NCI-H526 treated with DMSO at 0.1 percent for 48 hours (cell line): ENCODE measurements around the gene KCNH8.
"Not testable (repeated sequence)": the region's sequence is repeated elsewhere in the genome, so short reads cannot be mapped to it uniquely, and the experiment has no call there.

Experiments
- DNase-seq: peaks from one replicate; lab custom pipeline; 2025; lab: John Stamatoyannopoulos, UW

KCNH8 gene

DNA sequence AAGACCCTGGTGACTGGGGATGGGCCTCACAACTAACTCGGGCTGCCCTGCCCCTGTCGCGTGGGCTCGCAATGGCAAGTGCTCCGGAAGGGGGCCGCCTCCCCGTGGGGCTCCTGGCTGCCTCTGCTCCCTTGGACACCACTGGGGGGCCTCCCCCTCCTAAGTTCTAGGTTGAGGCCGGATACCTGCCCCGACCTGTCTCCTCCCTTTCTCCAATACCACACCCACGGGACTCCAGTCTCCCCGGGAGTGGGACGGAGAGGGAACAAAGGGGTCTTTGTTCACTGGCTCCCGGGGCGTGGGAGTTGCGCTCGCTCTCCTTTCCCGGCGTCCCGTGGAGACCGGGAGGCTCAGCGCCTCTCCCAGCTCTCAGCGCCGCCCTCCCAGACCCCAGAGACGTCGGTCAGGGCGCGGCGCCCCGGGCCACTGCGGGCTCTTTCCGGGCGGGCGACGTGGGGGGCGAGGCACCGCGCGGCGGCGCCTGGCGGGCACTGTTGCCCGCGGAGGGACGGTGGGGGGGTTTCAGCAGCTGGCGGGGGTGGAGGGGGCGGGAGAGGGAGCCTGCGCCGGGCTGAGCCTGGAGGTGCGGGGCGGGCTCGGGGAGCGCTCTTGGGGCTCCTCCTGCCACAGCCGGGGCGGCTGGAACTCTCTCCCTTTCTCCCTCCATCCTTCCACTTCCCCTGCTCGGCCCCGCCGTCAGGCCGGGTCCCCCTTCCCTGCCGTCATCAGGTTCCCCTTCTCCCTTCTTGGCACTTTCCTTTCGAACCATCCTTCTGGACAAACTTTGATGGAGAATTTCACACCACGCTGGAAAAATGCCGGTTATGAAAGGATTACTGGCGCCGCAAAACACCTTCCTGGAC lies at the start of gene KCNH8:
TSS of gene KCNH8 (plus strand) at position 606 of the 863 bp plus-strand sequence. CDS start at position 816, 210 bp downstream.
- peak; percentile 72 for DNase-seq

DNA sequence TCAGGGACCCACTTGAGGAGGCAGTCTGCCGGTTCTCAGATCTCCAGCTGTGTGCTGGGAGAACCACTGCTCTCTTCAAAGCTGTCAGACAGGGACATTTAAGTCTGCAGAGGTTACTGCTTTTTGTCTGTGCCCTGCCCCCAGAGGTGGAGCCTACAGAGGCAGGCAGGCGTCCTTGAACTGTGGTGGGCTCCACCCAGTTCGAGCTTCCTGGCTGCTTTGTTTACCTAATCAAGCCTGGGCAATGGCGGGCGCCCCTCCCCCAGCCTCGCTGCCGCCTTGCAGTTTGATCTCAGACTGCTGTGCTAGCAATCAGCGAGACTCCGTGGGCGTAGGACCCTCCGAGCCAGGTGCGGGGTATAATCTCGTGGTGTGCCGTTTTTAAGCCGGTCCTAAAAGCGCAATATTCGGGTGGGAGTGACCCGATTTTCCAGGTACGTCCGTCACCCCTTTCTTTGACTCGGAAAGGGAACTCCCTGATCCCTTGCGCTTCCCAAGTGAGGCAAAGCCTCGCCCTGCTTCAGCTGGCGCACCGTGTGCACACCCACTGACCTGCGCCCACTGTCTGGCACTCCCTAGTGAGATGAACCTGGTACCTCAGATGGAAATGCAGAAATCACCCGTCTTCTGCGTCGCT lies 45.5 kb upstream of the KCNH8 start:
- not testable (repeated sequence) for DNase-seq

DNA sequence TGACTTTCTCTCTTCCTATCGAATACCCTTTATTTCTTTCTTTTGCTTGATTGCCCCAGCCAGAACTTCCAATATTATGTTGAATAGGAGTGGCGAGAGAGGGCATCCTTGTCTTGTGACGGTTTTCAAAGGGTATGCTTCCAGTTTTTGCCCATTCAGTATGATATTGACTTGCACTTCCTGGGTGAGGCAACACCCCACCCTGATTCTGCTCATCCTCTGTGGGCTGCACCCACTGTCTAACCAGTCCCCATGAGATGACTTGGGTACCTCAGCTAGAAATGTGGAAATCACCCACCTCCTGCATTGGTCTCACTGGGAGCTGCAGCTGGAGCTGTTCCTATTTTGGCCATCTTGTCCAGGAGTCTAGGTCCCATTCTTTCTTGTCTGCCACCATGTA lies 44.8 kb upstream of the KCNH8 start:
- DNase-seq = no peak

DNA sequence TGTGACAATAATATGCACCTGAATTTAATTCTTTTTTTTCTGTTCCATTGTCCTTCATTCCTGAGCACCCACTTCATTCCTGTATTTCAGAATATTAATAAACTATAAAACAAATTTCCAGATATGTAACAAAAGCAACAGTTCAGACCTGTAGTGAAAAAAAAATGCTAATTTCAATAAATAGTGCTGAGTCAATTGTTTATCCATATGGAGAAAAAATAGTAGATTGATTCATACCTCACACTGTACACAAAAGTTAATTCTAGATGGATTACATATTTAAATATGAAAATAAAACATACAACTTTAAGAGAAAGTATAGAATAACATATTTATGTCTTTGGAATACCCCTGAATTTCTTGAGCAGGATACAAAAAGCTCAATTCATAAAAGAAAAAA lies 43.9 kb upstream of the KCNH8 start:
- no peak for DNase-seq

DNA sequence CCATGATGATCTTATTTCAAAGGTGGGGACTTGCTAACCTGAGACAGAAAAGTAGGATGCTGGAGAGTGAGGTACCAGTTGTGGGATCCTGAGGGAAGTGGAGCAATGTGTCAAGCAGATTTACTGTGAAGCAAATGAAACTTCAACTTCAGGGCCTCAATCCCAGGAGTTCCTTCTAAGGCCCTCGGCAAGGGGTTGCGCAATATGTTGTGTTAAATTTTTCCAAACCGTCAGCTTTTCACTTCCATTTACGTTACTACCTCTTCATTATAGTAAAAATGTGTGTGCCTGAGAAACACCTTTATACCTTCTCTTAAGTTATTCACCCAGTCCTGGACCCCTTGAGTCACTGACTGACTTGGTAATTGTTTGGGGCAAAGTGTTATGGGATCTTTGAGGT lies 42.5 kb upstream of the KCNH8 start:
- DNase-seq = no peak

DNA sequence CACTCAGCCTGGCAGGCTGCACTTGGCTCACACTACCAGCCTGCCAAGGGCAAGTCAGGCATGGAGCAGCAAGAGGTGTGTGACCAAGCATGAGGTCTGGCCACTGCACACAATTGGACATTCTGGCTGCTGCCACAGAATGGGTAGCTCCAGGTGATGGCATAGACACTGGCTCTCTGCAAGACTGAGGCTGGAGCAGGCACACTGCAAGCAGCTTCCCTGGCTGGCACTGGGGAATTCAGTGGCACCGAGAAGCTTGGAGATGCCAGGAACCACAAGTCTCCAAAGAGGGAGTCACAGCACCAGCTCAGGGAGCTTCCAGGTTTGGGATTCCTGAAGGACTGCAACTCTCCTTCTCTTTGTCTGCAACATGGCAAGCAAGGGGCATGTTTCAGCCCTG lies 42.0 kb upstream of the KCNH8 start:
- DNase-seq = no peak

DNA sequence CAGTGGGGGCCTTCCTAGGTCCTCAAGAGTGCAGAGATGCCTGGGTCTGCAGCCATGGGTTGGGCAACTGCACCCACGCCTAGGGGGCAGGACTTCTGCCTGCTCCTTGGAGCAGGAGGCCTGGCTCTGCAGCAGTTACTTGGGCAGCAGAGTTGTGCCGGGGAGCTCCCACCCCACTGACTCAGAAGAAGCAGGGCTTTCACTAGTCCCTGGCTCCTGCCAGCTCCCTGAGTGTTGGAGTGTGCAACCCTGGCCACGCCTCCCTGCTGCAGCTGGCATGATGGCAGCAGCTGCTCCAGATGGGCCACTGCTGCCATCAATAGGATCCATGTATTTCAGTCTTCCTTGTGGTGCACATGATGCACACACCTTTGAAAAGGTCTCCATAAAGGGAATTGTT lies 40.6 kb upstream of the KCNH8 start:
- DNase-seq = no peak

DNA sequence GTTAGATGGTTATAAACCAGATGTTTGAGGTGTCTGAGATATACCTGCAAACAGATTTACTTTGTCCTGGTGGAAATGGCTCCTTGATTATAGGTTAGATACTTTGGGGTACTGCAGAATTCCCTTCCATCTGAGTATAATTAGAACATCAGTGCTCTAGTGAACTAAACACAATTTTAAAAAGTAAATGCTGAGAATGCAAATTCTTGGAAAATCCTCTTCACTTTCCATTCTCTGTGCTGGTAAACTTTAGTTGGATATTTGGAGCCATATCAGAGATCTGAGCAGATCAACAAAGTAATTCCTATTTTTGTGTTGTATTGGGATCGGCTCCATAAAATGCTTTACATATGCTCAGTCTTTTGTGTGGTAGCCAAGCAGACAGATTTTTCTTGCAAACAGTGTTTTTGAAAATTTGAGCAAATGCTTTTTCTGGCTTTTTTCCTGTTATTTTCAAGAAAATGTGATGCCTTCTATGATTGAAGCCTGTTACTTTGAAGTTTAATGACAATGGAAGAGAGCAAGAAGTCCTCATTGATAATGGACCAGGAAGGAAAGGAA lies 37.9 kb upstream of the KCNH8 start:
- no peak for DNase-seq

DNA sequence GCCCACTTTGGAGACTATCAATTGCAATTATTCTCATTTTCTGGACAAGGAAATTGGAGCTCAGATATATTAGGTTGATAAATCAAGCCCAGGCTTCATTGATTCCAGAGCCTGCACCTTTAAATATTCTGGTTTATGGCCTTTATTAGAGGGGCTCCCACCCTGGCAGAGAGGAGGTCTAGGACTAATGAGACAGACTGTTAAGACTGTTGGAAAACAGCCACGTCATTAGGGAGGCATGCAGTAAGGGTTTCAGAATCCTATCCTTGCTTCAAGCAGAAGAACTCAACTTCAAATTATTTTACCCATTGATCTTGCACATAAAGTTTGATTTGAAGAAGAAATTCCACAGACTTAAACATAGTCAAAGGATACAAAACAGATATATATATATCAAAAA lies 33.8 kb upstream of the KCNH8 start:
- DNase-seq = no peak

DNA sequence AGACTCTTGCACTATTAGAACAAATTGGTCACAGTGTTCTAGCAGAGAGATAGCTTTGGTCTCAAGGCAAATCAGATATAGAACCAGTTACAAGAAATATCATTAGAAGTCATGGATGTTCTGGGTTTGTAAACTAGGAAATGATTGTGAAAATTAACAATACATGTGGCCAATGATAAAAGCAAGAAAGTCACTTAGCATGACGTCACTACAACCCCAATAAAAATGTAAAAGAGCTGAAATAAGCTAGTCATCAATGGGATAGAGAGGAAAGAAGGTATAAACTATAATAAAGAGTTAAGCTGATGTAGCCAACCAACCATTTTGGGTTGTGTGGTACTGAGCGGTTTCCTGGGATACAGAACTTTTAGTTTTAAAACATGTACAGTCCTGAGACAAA lies 32.1 kb upstream of the KCNH8 start:
- no peak for DNase-seq

DNA sequence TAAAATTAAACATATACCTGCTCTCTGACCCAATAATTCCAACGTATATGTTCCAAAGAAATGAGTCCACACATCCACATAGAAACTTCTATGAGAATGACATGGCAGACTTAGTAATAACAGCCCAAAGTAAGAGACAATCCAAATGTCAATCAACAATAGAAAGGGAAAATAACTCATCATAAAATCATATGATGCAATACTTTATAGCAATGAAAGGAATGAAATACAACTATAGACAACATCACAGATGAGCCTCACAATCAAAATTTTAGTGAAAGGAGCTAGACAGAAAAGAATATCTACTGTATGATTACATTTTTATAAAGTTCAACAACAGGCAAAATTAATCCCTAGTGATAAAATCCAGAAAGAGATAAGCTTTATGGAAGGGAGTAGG lies 23.6 kb upstream of the KCNH8 start:
- no peak for DNase-seq

DNA sequence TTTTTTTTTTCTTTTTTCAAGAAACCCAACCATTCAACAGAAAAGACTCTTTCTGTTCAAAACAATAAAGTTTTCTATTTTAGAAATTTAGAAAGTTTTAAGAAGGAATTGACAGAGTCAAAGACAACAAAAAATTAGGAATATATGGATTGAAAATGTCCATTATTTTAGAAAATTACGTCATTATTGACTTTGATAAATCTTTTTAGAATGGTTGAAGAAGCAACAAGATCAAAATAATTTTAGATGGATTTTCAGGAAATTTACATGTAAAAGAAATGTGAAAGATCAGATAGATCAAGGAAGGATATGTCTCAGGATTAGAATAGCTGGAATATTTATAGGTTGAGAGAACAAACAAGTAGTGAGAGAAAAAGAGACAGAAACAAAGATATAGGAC lies 8.4 kb upstream of the KCNH8 start:
- no peak for DNase-seq

DNA sequence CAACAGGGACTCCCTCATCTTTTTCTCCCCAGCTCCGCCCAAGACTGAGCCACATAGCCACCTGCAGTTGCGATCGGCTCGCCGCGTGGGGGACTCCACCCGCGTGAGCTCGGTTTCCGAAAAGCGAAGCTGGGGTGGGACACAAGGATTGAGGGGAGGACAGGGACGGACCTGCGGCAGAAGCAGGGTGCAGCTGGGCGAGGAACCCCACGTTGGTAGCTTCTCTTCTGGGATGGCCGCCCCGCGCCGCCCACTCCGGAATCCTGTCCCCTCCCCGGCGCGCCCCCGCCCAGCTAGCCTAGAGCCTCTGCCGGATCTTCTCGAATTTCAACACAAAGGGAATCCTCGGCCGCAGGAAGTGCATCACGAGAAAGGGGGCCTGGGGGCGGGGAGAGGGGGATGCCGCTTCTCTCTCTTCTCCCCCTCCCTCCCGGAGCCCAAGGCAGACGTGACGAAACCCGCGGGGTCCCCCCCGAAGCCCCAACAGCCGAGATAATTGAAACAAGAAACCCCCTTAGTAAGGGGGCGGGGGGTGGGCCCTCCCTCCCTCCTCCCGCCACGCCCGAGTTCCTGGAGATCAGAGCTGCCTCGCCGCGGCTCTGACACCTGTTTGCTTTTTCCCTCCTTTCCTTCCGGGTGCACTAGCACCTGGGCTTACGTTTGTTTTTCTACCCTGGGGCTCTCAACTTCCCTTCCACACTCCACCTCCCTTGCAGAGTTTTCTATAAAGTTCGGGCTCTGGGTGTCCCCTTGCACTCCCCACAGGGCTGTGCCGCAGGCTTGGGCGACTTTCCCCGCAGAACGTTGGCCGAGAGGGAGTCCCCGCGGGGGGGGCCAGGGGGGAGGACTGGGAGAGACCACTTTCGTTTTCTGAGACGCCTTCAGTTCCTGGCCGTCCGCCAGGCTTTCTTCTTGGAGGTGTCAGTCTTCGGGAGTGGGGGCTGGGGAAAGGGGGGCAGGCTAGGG lies 1.3 kb upstream of the KCNH8 start:
- peak; percentile 90 for DNase-seq

DNA sequence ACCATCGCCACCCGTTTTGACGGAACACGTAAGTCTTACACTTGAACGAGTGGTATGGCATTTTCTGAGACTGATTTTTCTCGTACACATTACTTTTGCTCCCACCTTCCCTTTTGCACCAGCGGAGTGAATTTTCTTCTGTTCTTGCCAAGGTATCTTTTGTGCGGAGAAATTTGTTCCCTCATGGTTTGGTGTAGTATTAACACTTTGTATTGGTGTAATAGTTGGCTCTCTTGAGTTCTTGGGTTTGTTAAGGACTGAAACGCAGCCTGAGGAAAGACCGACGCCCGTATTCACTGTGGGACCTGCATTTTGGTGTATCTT lies 420 bp downstream of the KCNH8 start:
- peak; percentile 22 for DNase-seq

DNA sequence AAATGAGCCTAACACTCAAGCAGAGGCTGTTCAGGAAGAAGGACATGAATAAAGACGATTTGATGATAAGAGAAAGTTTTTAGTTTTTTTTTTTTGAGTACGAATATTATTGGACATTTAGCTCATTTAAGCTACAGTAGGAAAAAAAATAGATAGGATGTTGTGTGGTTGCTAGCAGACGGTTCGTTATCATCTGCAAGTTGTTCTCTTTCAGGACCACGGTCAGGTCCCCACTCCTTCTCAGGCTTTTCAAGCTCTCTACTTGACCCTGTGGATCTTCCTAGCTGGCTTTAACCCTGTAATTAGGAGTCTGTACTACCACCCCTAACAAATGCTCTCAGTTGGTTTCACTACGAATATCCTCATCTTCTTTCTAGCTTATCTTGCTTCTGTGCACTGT lies 1.1 kb downstream of the KCNH8 start:
- DNase-seq = peak; percentile 30

DNA sequence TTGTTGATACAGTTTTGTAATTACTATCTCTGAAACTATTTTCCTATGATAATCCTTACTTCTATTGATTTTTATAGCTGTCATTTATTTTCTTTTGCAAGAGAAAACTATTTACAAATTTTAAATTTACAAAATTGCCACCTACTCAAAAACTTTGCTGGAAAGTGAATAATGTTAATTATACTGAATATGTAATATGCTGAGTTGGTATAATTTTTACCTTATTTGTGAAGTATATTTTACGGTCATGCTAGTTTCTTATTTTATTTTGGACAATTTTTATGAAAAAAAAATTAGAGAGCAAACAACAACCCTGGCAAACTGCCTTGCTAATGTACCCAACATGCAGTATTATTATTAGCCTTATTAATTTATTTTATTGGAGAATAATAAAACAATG lies 2.9 kb downstream of the KCNH8 start:
- DNase-seq = no peak

DNA sequence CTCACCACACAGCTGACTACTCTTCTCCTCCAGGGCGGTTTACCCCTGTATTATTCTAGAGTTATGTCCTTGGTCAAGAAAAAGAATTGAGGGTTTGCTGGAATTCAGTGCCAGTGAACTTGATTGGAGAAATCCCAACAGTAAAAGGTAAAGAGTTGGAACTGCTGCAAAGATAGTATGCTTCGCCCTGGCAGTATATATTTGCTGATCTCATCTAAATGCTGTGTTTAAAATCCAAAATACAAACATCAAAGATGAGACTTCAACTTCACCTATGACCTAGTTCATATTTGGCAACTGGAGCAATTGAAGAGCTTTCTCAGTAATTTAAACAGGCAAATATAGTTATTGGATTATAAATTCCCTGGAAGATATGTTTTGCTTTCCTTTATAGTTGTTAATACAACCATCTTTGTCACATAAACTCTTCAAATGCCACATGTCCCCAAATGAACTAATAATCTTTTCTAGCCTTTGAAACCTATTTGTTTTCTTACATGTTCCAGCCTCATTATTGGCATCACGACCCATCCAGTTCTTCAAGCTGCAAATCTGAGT lies 6.5 kb downstream of the KCNH8 start:
- DNase-seq = no peak

DNA sequence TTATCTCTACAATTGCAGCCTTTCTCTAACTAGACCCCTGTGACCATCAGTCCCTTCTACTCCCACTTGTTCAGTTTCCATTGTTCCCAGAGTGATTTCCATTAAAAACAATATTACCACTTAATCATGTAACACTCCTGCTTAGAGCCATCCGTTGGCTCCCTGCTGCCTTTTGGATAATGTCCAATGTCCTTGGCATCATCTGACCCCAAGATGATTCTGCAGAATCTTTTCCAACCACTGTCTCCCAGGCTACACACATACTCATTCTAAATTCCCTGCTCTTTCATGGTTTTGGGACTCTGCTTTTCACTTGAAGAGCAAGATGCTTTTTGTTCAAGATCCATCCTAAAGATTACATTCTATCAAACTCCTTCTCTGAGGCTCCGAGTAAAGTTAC lies 7.1 kb downstream of the KCNH8 start:
- DNase-seq = no peak

DNA sequence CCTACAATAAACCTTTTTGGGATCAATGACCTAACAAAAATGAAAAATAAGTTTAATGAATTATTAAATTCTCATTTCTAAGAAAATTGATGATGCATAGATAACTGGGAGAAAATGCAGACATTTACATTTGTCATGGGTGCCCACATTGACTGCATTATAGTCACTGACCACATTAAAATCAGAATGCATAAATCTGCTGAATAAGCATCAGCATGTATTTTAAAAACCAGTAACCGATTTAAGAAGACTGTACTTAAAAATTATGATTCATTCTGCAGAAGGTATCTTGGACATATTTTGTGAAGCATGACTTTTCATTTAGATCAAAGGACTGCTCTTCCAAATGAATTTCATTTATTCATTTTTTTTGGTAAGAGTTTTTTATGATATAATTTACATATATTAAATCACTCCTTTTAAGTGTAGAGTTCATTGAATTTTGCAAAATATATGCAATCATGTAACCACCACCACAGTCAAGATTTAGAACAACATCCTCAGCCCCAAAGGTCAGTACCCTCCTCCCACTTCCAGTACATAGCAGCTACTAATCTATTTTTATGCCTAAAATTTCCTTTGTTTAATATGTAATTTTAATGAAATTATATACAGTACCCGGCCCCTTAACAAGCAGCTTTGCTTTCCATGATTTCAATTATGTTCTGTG lies 11.8 kb downstream of the KCNH8 start:
- no peak for DNase-seq

DNA sequence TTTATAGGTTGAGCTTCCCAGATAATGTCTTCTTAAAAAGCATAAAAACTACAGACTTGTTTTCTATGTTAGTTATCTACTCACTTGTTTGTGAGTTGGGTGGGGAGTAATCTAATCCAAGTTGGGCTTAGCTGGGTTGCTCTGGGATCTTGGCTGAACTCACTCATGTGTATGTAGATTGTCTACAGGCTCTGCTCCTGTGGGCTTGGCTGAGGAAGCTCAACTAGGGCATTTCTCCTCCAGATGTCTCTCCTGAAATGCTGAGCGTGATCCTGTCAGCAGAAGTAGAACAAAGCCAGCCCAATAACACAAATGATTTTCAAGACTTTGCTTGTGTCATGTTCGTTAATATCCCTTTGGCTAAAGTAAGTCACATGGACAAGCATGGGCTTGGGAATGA lies 17.3 kb downstream of the KCNH8 start:
- DNase-seq = no peak

DNA sequence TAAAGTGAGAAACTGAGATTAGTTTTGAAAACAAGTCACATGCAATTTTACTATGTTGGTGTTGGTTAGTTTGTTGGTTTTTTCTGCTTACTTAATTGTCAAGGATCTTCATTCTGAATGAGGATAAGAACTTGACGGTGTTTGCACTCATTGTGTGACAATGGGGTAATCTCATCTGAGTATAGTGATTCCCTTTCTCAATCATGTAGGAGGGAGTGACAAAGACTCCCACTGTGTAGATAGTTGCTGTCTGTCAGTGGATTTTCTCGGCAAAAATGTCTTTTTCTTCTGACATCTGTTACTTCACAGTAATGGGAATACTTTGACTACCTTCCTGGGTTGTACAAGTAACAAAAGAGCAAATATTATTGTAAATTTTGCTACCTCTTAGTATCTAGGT lies 23.5 kb downstream of the KCNH8 start:
- DNase-seq = no peak
